PC-3 (cell line): Measurements from ENCODE around the gene EFNA5.

ENCODE experiments used
- EZH2 ChIP-seq: fragments of 300-600 bp; sonication (generic); IDR thresholded peaks from one replicate; pipeline ENCODE4 v1.6.1; 2017; ENCODE audit warnings: antibody characterized with exemption, mild to moderate bottlenecking, low read length; ENCODE audit not compliant: unreplicated experiment
- EZH2phosphoT487 ChIP-seq: fragments of 300-600 bp; sonication (generic); IDR thresholded peaks from 2 replicates; pipeline ENCODE4 v1.6.1; 2018; ENCODE audit warnings: mild to moderate bottlenecking, antibody characterized with exemption, low read length, borderline replicate concordance
- TF ChIP-seq, protein P1 (sequence below): fragments of 300-600 bp; sonication (generic); conservative IDR thresholded peaks from 2 replicates; pipeline ENCODE4 v1.5.1; 2017; ENCODE audit warnings: antibody characterized with exemption, low read depth, mild to moderate bottlenecking, low read length

DNA sequence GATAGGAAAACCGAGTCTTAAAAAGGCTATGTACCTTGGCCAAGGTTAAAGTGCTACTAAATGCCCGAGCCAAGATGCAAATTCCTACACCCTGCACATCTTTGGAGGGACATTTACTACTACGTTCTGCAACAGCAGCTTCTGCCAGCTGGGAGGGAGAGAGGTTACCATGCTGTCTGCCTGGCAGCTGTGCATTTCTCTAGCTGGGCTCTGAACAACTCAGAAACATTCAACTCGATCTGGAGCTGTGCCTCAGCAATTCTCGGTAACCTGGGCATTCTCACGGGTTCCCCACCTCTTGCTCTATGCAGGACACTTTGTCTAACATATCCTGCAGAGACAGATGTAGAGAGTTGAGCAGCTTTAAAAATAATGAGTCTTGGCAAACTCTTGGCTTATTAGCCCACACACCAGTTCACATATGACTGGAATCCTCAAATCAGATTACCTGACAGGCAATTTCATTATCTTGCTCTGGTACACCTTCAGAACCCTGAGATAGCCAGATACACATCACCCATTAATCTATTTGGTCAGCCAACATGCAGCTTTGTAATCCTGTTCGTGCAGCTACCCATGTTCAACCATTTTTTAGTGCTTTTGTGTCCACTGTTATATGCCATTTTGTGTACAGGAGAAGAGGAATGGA lies 115.8 kb downstream of the EFNA5 start:
- TF ChIP-seq, protein P1, sequence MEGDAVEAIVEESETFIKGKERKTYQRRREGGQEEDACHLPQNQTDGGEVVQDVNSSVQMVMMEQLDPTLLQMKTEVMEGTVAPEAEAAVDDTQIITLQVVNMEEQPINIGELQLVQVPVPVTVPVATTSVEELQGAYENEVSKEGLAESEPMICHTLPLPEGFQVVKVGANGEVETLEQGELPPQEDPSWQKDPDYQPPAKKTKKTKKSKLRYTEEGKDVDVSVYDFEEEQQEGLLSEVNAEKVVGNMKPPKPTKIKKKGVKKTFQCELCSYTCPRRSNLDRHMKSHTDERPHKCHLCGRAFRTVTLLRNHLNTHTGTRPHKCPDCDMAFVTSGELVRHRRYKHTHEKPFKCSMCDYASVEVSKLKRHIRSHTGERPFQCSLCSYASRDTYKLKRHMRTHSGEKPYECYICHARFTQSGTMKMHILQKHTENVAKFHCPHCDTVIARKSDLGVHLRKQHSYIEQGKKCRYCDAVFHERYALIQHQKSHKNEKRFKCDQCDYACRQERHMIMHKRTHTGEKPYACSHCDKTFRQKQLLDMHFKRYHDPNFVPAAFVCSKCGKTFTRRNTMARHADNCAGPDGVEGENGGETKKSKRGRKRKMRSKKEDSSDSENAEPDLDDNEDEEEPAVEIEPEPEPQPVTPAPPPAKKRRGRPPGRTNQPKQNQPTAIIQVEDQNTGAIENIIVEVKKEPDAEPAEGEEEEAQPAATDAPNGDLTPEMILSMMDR, result no peak
- TF ChIP-seq EZH2, result no peak
- no peak for TF ChIP-seq EZH2phosphoT487
